K562 (cell line): Measurements from ENCODE around the gene ZSCAN32. TPM values are rescaled to one million over a fixed set of nuclear protein-coding genes. Genes with fewer than 3 reads are reported as not detected.

Source experiments
- ARID2 ChIP-seq: fragments of 450-650 bp; IDR thresholded peaks from 2 replicates; pipeline ENCODE4 v1.6.1; 2017; ENCODE audit warnings: antibody characterized with exemption, mild to moderate bottlenecking
- CCAR2 ChIP-seq: fragments of 200-400 bp; formaldehyde crosslinking; IDR thresholded peaks from 2 replicates; pipeline ENCODE4 v1.6.1; 2017; ENCODE audit warnings: mild to moderate bottlenecking, low read depth, low read length
- ELF1 ChIP-seq: fragments of 200-800 bp; sonication (Bioruptor generic); IDR thresholded peaks from 2 replicates; pipeline ENCODE4 v1.6.1; 2016; ENCODE audit warnings: missing genetic modification characterization, missing compliant biosample characterization
- FOSL1 ChIP-seq: fragments of 200-800 bp; sonication (Bioruptor generic); conservative IDR thresholded peaks from 2 replicates; pipeline ENCODE4 v1.6.1; 2016; ENCODE audit warnings: missing genetic modification characterization, missing compliant biosample characterization
- FOXP1 ChIP-seq: sonication (generic); formaldehyde crosslinking; IDR thresholded peaks from 2 replicates; pipeline ENCODE4 v1.8.0; 2022; ENCODE audit warnings: mild to moderate bottlenecking, missing genetic modification reagents
- HDAC1 ChIP-seq, 2 experiments: fragments of 450-650 bp; IDR thresholded peaks; 2 replicates each; pipeline ENCODE4 v1.6.1; 2016 to 2017; ENCODE audit warnings: inconsistent platforms in 1 of 2, mild to moderate bottlenecking in 1 of 2, moderate library complexity in 1 of 2
- NFE2L1 ChIP-seq: fragments of 450-650 bp; IDR thresholded peaks from 2 replicates; pipeline ENCODE4 v1.6.1; 2016; ENCODE audit warnings: missing genetic modification characterization, low read depth, mild to moderate bottlenecking, missing compliant biosample characterization, moderate library complexity, borderline replicate concordance
- NONO ChIP-seq, 2 experiments: fragments of 200-400 bp in 1 of 2; fragments of 450-650 bp in 1 of 2; formaldehyde crosslinking in 1 of 2; IDR thresholded peaks; 2 replicates each; pipeline ENCODE4 v1.6.1; 2017; ENCODE audit warnings: low read depth in 2 of 2, mild to moderate bottlenecking in 2 of 2, moderate library complexity in 2 of 2, low read length in 1 of 2
- PURB ChIP-seq: sonication (generic); formaldehyde crosslinking; IDR thresholded peaks from 2 replicates; pipeline ENCODE4 v1.9.0; 2021; ENCODE audit warnings: low read depth, mild to moderate bottlenecking, missing genetic modification reagents
- RBFOX2 ChIP-seq: fragments of 200-400 bp; formaldehyde crosslinking; IDR thresholded peaks from 2 replicates; pipeline ENCODE4 v1.6.1; 2017; ENCODE audit warnings: low read depth, mild to moderate bottlenecking, low read length, moderate library complexity
- RNF2 ChIP-seq: sonication (generic); IDR thresholded peaks from 2 replicates; pipeline ENCODE4 v1.6.1; 2016
- TEAD4 ChIP-seq, 2 experiments: sonication (generic) in 1 of 2; formaldehyde crosslinking in 1 of 2; IDR thresholded peaks; 2 replicates each; pipeline versions ENCODE4 v1.6.1 to v1.8.0; 2012 to 2022; ENCODE audit warnings: borderline replicate concordance in 1 of 2, inconsistent platforms in 1 of 2, low read length in 1 of 2, mild to moderate bottlenecking in 1 of 2, missing genetic modification reagents in 1 of 2
- U2AF1 ChIP-seq: fragments of 200-400 bp; formaldehyde crosslinking; optimal IDR thresholded peaks from 2 replicates; pipeline ENCODE3; 2017; ENCODE audit warnings: mild to moderate bottlenecking, low read depth, low read length, moderate library complexity
- ZBTB7A ChIP-seq: IDR thresholded peaks from 2 replicates; pipeline ENCODE4 v1.6.1; 2011; ENCODE audit warnings: low read depth, mild to moderate bottlenecking, low read length, moderate library complexity, borderline replicate concordance; ENCODE audit not compliant: control insufficient read depth
- ZNF12 ChIP-seq: sonication (generic); formaldehyde crosslinking; IDR thresholded peaks from 2 replicates; pipeline ENCODE4 v1.4.0; 2020; ENCODE audit warnings: mild to moderate bottlenecking, missing genetic modification reagents
- ZNF431 ChIP-seq: sonication (generic); formaldehyde crosslinking; IDR thresholded peaks from 2 replicates; pipeline ENCODE4 v1.8.0; 2022; ENCODE audit warnings: mild to moderate bottlenecking, missing genetic modification reagents
- ZNF586 ChIP-seq: fragments of 450-650 bp; formaldehyde crosslinking; conservative IDR thresholded peaks from 2 replicates; pipeline ENCODE4 v1.4.0; 2020; ENCODE audit warnings: mild to moderate bottlenecking, moderate library complexity
- polyA plus RNA-seq, 8 experiments: library from polyadenylated mRNA; depleted of rRNA in 4 of 8; stranded (reverse) in 5 of 8; unstranded in 3 of 8; fragments of >200 nt; fragmentation: Nextera tagmentation in 2 of 8; fragmentation: Illumina TruSeq in 1 of 8; extraction: Ambion mirVana in 2 of 8; extraction: Trizol in 1 of 8; gene quantifications; 2 replicates each; pipeline versions ENCODE4 v1.2.1 to v1.2.3, GENCODE V29; 2011 to 2014; ENCODE audit warnings: inconsistent platforms in 1 of 8, missing spikeins in 1 of 8
- total RNA-seq, 7 experiments: library from RNA; depleted of rRNA in 6 of 7; stranded (reverse); fragments of >200 nt in 6 of 7; fragmentation: Illumina TruSeq in 2 of 7; extraction: Trizol in 2 of 7; gene quantifications; 2 replicates each; pipeline versions ENCODE4 v1.2.1 to v1.2.3, GENCODE V29; 2011 to 2021; ENCODE audit warnings: low replicate concordance in 1 of 7
- TF ChIP-seq, protein P1 (sequence below): fragments of 450-650 bp; IDR thresholded peaks from 2 replicates; pipeline ENCODE4 v1.6.1; 2016; ENCODE audit warnings: borderline replicate concordance
- TF ChIP-seq, protein P2 (sequence below): fragments of 250-450 bp; sonication (Bioruptor Pico); IDR thresholded peaks from 2 replicates; pipeline ENCODE4 v1.8.0; 2022; ENCODE audit warnings: moderate library complexity, mild to moderate bottlenecking, inconsistent platforms
- TF ChIP-seq, protein P3 (sequence below): conservative IDR thresholded peaks from 2 replicates; pipeline ENCODE4 v1.6.1; 2011; ENCODE audit warnings: low read depth, mild to moderate bottlenecking, low read length; ENCODE audit not compliant: control insufficient read depth

ZSCAN32 gene
- total and polyA plus RNA-seq, 9 of the 15 experiments (the other 6 are each of a cell fraction or from before 2014, with no cell fraction given): 16.0 to 29.4 (median 19.2) TPM

DNA sequence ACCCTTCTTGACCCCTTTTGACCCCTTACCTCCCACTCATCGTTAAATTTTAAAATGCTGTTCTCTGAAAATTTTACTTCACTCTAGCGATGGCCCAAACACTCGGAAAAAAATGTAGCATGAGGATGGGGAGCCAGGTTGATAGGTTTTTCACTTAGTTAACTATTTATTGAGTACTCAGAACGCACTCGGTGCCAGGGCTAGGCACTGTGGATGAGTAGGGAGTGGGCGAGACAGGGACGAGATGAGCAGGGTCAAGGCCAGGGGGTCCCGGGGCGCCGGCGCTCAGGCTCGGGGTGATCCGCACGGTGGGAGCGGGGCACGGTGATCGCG lies 392 bp downstream of the ZSCAN32 start (continued):
- TF ChIP-seq, protein P1, sequence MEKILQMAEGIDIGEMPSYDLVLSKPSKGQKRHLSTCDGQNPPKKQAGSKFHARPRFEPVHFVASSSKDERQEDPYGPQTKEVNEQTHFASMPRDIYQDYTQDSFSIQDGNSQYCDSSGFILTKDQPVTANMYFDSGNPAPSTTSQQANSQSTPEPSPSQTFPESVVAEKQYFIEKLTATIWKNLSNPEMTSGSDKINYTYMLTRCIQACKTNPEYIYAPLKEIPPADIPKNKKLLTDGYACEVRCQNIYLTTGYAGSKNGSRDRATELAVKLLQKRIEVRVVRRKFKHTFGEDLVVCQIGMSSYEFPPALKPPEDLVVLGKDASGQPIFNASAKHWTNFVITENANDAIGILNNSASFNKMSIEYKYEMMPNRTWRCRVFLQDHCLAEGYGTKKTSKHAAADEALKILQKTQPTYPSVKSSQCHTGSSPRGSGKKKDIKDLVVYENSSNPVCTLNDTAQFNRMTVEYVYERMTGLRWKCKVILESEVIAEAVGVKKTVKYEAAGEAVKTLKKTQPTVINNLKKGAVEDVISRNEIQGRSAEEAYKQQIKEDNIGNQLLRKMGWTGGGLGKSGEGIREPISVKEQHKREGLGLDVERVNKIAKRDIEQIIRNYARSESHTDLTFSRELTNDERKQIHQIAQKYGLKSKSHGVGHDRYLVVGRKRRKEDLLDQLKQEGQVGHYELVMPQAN: 0 out of 2 replicates have a peak, but pooled peaks have one; percentile 56
- TF ChIP-seq TEAD4 (IDR thresholded peaks at IDR 0.05; ENCODE audit: low read length) (no peak), TEAD4 (CRISPR knock-in tag; IDR thresholded peaks at IDR 0.05; ENCODE audit: borderline replicate concordance) (no peak), NFE2L1 (no peak), ZNF12 (CRISPR knock-in tag) (0 out of 2 replicates have a peak, but pooled peaks have one; percentile 26), FOSL1 (no peak), PURB (no peak), U2AF1 (no peak), ZNF586 (CRISPR knock-in tag) (no peak), RBFOX2 (no peak), ZNF431 (no peak), ELF1 (tag) (no peak), ZBTB7A (0 out of 2 replicates have a peak, but pooled peaks have one; percentile 15), HDAC1 (IDR thresholded peaks at IDR 0.05) (peak in 1 of 2 experiments; percentile 45; a peak in 1 of 4 replicates), FOXP1 (CRISPR knock-in tag) (peak; percentile 38; the same call in 1 of the 2 replicates), NONO (IDR thresholded peaks at IDR 0.05; ENCODE audit: low read depth in 2 of 2, low read length in 1 of 2) (no peak), ARID2 (no peak), RNF2 (no peak), CCAR2 (no peak)
- TF ChIP-seq, protein P2, sequence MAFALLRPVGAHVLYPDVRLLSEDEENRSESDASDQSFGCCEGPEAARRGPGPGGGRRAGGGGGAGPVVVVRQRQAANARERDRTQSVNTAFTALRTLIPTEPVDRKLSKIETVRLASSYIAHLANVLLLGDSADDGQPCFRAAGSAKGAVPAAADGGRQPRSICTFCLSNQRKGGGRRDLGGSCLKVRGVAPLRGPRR (CRISPR knock-in tag): no peak
- TF ChIP-seq, protein P3, sequence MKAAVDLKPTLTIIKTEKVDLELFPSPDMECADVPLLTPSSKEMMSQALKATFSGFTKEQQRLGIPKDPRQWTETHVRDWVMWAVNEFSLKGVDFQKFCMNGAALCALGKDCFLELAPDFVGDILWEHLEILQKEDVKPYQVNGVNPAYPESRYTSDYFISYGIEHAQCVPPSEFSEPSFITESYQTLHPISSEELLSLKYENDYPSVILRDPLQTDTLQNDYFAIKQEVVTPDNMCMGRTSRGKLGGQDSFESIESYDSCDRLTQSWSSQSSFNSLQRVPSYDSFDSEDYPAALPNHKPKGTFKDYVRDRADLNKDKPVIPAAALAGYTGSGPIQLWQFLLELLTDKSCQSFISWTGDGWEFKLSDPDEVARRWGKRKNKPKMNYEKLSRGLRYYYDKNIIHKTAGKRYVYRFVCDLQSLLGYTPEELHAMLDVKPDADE: no peak
